WTC11 (cell line): Measurements from ENCODE around the gene IGSF23. TPM values are rescaled to one million over a fixed set of nuclear protein-coding genes. Genes with fewer than 3 reads are reported as not detected.

Source experiments
- ATAC-seq: fragments of 200-7000 bp; cut with Tn5 transposase; 2 replicates; pipeline ENCODE4 v1.10.0; 2021; ENCODE audit warnings: mild to moderate bottlenecking, moderate library complexity
- CTCF ChIA-PET: fragments of 300-600 bp; sonication (Branson Sonifier 250); formaldehyde crosslinking; loops from one replicate; lab custom pipeline; 2021; ENCODE audit warnings: antibody characterized with exemption; lab: Charles Lee
- POLR2A ChIA-PET: fragments of 350-600 bp; sonication (Branson Sonifier 250); formaldehyde crosslinking; loops from one replicate; lab custom pipeline; 2021; ENCODE audit warnings: antibody characterized with exemption; lab: Charles Lee
- DNase-seq: peaks from one replicate; pipeline ENCODE4 v3.0.0; 2021; ENCODE audit warnings: low spot score
- H3K27ac Mint-ChIP-seq: 2 replicates; pipeline ENCODE4 v1.8.0; 2021; ENCODE audit warnings: mixed read lengths
- H3K27me3 Mint-ChIP-seq: 2 replicates; pipeline ENCODE4 v1.8.0; 2021; ENCODE audit warnings: low read depth, mild to moderate bottlenecking, moderate library complexity, mixed read lengths
- H3K36me3 Mint-ChIP-seq: 2 replicates; pipeline ENCODE4 v1.8.0; 2021; ENCODE audit warnings: mixed read lengths
- H3K4me1 Mint-ChIP-seq: 2 replicates; pipeline ENCODE4 v1.8.0; 2022; ENCODE audit warnings: mixed read lengths
- H3K4me3 Mint-ChIP-seq: 2 replicates; pipeline ENCODE4 v1.8.0; 2021; ENCODE audit warnings: mild to moderate bottlenecking, moderate library complexity, mixed read lengths
- H3K9me3 Mint-ChIP-seq: 2 replicates; pipeline ENCODE4 v1.8.0; 2021; ENCODE audit warnings: mixed read lengths
- ARID4B ChIP-seq: sonication (generic); formaldehyde crosslinking; IDR thresholded peaks from 2 replicates; pipeline ENCODE4 v1.8.0; 2023; ENCODE audit warnings: missing genetic modification reagents, mild to moderate bottlenecking, borderline replicate concordance
- ATF1 ChIP-seq: sonication (generic); formaldehyde crosslinking; IDR thresholded peaks from 2 replicates; pipeline ENCODE4 v1.8.1; 2023; ENCODE audit warnings: mild to moderate bottlenecking, moderate library complexity, missing genetic modification reagents
- ESRRA ChIP-seq: sonication (generic); formaldehyde crosslinking; IDR thresholded peaks from 2 replicates; pipeline ENCODE4 v1.8.1; 2022; ENCODE audit warnings: mild to moderate bottlenecking, missing genetic modification reagents, borderline replicate concordance
- ETV6 ChIP-seq: sonication (generic); formaldehyde crosslinking; IDR thresholded peaks from 2 replicates; pipeline ENCODE4 v1.8.1; 2022; ENCODE audit warnings: mild to moderate bottlenecking, missing genetic modification reagents
- GRHL2 ChIP-seq: fragments of 250-450 bp; sonication (Bioruptor Pico); IDR thresholded peaks from 2 replicates; pipeline ENCODE4 v1.8.0; 2022; ENCODE audit warnings: mild to moderate bottlenecking, moderate library complexity; ENCODE audit not compliant: insufficient replicate concordance, severe bottlenecking
- HMGA2 ChIP-seq: fragments of 250-450 bp; sonication (Bioruptor Pico); IDR thresholded peaks from 2 replicates; pipeline ENCODE4 v1.4.0; 2021; ENCODE audit warnings: mild to moderate bottlenecking, moderate library complexity
- JAZF1 ChIP-seq: fragments of 250-450 bp; sonication (Bioruptor Pico); IDR thresholded peaks from 2 replicates; pipeline ENCODE4 v1.9.0; 2021; ENCODE audit warnings: moderate library complexity, mild to moderate bottlenecking, inconsistent platforms
- OVOL2 ChIP-seq: fragments of 250-450 bp; sonication (Bioruptor Pico); IDR thresholded peaks from 2 replicates; pipeline ENCODE4 v1.9.0; 2021; ENCODE audit warnings: mild to moderate bottlenecking, borderline replicate concordance
- SMAD4 ChIP-seq: sonication (generic); formaldehyde crosslinking; IDR thresholded peaks from 2 replicates; pipeline ENCODE4 v1.8.0; 2022; ENCODE audit warnings: mild to moderate bottlenecking, missing genetic modification reagents
- ZNF121 ChIP-seq: sonication (generic); formaldehyde crosslinking; IDR thresholded peaks from 2 replicates; pipeline ENCODE4 v1.8.0; 2023; ENCODE audit warnings: missing genetic modification reagents
- ZNF138 ChIP-seq: sonication (generic); formaldehyde crosslinking; conservative IDR thresholded peaks from 2 replicates; pipeline ENCODE4 v1.8.1; 2022; ENCODE audit warnings: mild to moderate bottlenecking, moderate library complexity, missing genetic modification reagents
- ZNF423 ChIP-seq: fragments of 250-450 bp; sonication (Bioruptor Pico); IDR thresholded peaks from 2 replicates; pipeline ENCODE4 v2.1.2; 2022; ENCODE audit warnings: mild to moderate bottlenecking, moderate library complexity
- ZNF425 ChIP-seq: fragments of 250-450 bp; sonication (Bioruptor Pico); conservative IDR thresholded peaks from 2 replicates; pipeline ENCODE4 v1.9.0; 2021; ENCODE audit warnings: mild to moderate bottlenecking
- ZNF512 ChIP-seq: sonication (generic); formaldehyde crosslinking; IDR thresholded peaks from 2 replicates; pipeline ENCODE4 v1.8.1; 2022; ENCODE audit warnings: missing genetic modification reagents, borderline replicate concordance
- total RNA-seq: library from RNA; stranded (reverse); gene quantifications from 3 replicates; pipeline ENCODE4 v1.2.3, GENCODE V29; 2021
- TF ChIP-seq, protein P1 (sequence below): fragments of 200-600 bp; IDR thresholded peaks from 2 replicates; pipeline ENCODE4 v1.8.0; 2022; ENCODE audit warnings: antibody characterized with exemption
- TF ChIP-seq, protein P2 (sequence below): sonication (generic); formaldehyde crosslinking; IDR thresholded peaks from 2 replicates; pipeline ENCODE4 v1.8.1; 2022; ENCODE audit warnings: low read depth, missing genetic modification reagents, borderline replicate concordance
- TF ChIP-seq, protein P3 (sequence below): sonication (generic); formaldehyde crosslinking; IDR thresholded peaks from 2 replicates; pipeline ENCODE4 v1.8.0; 2023; ENCODE audit warnings: missing genetic modification reagents
- TF ChIP-seq, protein P4 (sequence below): sonication (generic); formaldehyde crosslinking; IDR thresholded peaks from 2 replicates; pipeline ENCODE4 v1.8.1; 2023; ENCODE audit warnings: mild to moderate bottlenecking, missing genetic modification reagents
- TF ChIP-seq, protein P5 (sequence below): sonication (generic); formaldehyde crosslinking; IDR thresholded peaks from 2 replicates; pipeline ENCODE4 v1.8.1; 2023; ENCODE audit warnings: mild to moderate bottlenecking, missing genetic modification reagents, moderate library complexity

IGSF23 gene
- total RNA-seq, 1 experiment from 2014 or later: not detected

GRCh38 chr19:44673510-44673909, 60.1 kb downstream of the IGSF23 start (continued):
- TF ChIP-seq ARID4B (CRISPR knock-in tag) (no peak), ZNF512 (no peak), SMAD4 (no peak), ESRRA (CRISPR knock-in tag) (no peak)
- TF ChIP-seq, protein P1, sequence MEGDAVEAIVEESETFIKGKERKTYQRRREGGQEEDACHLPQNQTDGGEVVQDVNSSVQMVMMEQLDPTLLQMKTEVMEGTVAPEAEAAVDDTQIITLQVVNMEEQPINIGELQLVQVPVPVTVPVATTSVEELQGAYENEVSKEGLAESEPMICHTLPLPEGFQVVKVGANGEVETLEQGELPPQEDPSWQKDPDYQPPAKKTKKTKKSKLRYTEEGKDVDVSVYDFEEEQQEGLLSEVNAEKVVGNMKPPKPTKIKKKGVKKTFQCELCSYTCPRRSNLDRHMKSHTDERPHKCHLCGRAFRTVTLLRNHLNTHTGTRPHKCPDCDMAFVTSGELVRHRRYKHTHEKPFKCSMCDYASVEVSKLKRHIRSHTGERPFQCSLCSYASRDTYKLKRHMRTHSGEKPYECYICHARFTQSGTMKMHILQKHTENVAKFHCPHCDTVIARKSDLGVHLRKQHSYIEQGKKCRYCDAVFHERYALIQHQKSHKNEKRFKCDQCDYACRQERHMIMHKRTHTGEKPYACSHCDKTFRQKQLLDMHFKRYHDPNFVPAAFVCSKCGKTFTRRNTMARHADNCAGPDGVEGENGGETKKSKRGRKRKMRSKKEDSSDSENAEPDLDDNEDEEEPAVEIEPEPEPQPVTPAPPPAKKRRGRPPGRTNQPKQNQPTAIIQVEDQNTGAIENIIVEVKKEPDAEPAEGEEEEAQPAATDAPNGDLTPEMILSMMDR: no peak
- TF ChIP-seq, protein P2, sequence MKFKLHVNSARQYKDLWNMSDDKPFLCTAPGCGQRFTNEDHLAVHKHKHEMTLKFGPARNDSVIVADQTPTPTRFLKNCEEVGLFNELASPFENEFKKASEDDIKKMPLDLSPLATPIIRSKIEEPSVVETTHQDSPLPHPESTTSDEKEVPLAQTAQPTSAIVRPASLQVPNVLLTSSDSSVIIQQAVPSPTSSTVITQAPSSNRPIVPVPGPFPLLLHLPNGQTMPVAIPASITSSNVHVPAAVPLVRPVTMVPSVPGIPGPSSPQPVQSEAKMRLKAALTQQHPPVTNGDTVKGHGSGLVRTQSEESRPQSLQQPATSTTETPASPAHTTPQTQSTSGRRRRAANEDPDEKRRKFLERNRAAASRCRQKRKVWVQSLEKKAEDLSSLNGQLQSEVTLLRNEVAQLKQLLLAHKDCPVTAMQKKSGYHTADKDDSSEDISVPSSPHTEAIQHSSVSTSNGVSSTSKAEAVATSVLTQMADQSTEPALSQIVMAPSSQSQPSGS (CRISPR knock-in tag): no peak
- TF ChIP-seq, protein P3, sequence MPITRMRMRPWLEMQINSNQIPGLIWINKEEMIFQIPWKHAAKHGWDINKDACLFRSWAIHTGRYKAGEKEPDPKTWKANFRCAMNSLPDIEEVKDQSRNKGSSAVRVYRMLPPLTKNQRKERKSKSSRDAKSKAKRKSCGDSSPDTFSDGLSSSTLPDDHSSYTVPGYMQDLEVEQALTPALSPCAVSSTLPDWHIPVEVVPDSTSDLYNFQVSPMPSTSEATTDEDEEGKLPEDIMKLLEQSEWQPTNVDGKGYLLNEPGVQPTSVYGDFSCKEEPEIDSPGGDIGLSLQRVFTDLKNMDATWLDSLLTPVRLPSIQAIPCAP: no peak

GRCh38 chr19:44675521-44675920, 62.2 kb downstream of the IGSF23 start:
- ChIA-PET CTCF (interaction anchor here (0.7 to 1.8 kb wide), 3 partner anchors 12 to 105 kb away, joined by 4 to 8 read pairs (median 7); no protein-coding TSS in a partner anchor), POLR2A (no interaction called here)
- Mint-ChIP-seq H3K4me3 (no peak overlapping the region), H3K4me1 (peaks cover 6% of the 10 kb centered on the region), H3K36me3 (no peaks in the 10 kb centered on the region), H3K9me3 (peaks cover 7% of the 10 kb centered on the region), H3K27me3 (peaks cover 17% of the 10 kb centered on the region; the same call in 1 of the 2 replicates), H3K27ac (no peak overlapping the region)
- no peak for DNase-seq
- ATAC-seq: no peak
- TF ChIP-seq HMGA2 (CRISPR knock-in tag) (no peak), ETV6 (CRISPR knock-in tag) (no peak), JAZF1 (CRISPR knock-in tag) (no peak), ATF1 (CRISPR knock-in tag) (no peak), ZNF138 (CRISPR knock-in tag) (no peak), OVOL2 (no peak), ZNF425 (CRISPR knock-in tag) (no peak), ZNF423 (CRISPR knock-in tag) (no peak), GRHL2 (no peak), ZNF121 (CRISPR knock-in tag) (no peak)
- TF ChIP-seq, protein P4, sequence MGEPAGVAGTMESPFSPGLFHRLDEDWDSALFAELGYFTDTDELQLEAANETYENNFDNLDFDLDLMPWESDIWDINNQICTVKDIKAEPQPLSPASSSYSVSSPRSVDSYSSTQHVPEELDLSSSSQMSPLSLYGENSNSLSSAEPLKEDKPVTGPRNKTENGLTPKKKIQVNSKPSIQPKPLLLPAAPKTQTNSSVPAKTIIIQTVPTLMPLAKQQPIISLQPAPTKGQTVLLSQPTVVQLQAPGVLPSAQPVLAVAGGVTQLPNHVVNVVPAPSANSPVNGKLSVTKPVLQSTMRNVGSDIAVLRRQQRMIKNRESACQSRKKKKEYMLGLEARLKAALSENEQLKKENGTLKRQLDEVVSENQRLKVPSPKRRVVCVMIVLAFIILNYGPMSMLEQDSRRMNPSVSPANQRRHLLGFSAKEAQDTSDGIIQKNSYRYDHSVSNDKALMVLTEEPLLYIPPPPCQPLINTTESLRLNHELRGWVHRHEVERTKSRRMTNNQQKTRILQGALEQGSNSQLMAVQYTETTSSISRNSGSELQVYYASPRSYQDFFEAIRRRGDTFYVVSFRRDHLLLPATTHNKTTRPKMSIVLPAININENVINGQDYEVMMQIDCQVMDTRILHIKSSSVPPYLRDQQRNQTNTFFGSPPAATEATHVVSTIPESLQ (CRISPR knock-in tag): no peak
- TF ChIP-seq, protein P5, sequence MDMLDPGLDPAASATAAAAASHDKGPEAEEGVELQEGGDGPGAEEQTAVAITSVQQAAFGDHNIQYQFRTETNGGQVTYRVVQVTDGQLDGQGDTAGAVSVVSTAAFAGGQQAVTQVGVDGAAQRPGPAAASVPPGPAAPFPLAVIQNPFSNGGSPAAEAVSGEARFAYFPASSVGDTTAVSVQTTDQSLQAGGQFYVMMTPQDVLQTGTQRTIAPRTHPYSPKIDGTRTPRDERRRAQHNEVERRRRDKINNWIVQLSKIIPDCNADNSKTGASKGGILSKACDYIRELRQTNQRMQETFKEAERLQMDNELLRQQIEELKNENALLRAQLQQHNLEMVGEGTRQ (CRISPR knock-in tag): no peak
